HepG2 (cell line): ENCODE data around the gene HSCB. TPM values are rescaled to one million over a fixed set of nuclear protein-coding genes. Genes with fewer than 3 reads are reported as not detected.

ENCODE experiments used
- ATF7-NPFF ChIP-seq: sonication (generic); formaldehyde crosslinking; IDR thresholded peaks from 2 replicates; pipeline ENCODE4 v1.8.1; 2023; ENCODE audit warnings: mild to moderate bottlenecking, low read depth, missing genetic modification reagents, moderate library complexity
- BCL3 ChIP-seq: sonication (generic); formaldehyde crosslinking; IDR thresholded peaks from 2 replicates; pipeline ENCODE4 v1.5.1; 2020; ENCODE audit warnings: mild to moderate bottlenecking, missing genetic modification reagents, moderate library complexity
- CHD2 ChIP-seq: IDR thresholded peaks from 2 replicates; pipeline ENCODE4 v1.6.1; 2011; ENCODE audit warnings: low read depth, low read length, improper control_type of control experiment
- CREM ChIP-seq, 2 experiments: sonication (generic) in 1 of 2; formaldehyde crosslinking in 1 of 2; IDR thresholded peaks; 2 replicates each; pipeline versions ENCODE4 v1.4.0 to v1.6.1; 2016 to 2020; ENCODE audit warnings: antibody characterized with exemption in 1 of 2, mild to moderate bottlenecking in 1 of 2, missing genetic modification reagents in 1 of 2
- ELF4 ChIP-seq: sonication (generic); formaldehyde crosslinking; IDR thresholded peaks from 2 replicates; pipeline ENCODE4 v1.5.0; 2020; ENCODE audit warnings: missing genetic modification reagents, mild to moderate bottlenecking, moderate library complexity, borderline replicate concordance
- NFYC ChIP-seq: IDR thresholded peaks from 2 replicates; pipeline ENCODE4 v1.6.1; 2016; ENCODE audit warnings: missing genetic modification reagents, missing compliant biosample characterization
- ZBTB39 ChIP-seq: sonication (generic); formaldehyde crosslinking; IDR thresholded peaks from 2 replicates; pipeline ENCODE4 v1.5.0; 2020; ENCODE audit warnings: missing genetic modification reagents
- ZMYM4 ChIP-seq: sonication (generic); formaldehyde crosslinking; IDR thresholded peaks from 2 replicates; pipeline ENCODE4 v1.8.1; 2023; ENCODE audit warnings: mild to moderate bottlenecking, missing genetic modification reagents
- ZNF20 ChIP-seq: sonication (generic); formaldehyde crosslinking; IDR thresholded peaks from 2 replicates; pipeline ENCODE4 v1.4.0; 2020; ENCODE audit warnings: mild to moderate bottlenecking, moderate library complexity, missing genetic modification reagents
- ZNF558 ChIP-seq: sonication (generic); formaldehyde crosslinking; IDR thresholded peaks from 2 replicates; pipeline ENCODE4 v1.9.0; 2022; ENCODE audit warnings: mild to moderate bottlenecking, missing genetic modification reagents, borderline replicate concordance
- ZNF570 ChIP-seq: sonication (generic); formaldehyde crosslinking; IDR thresholded peaks from 2 replicates; pipeline ENCODE4 v1.4.0; 2020; ENCODE audit warnings: mild to moderate bottlenecking, missing genetic modification reagents, borderline replicate concordance
- polyA plus RNA-seq, 8 experiments: library from polyadenylated mRNA; depleted of rRNA in 3 of 8; stranded (reverse) in 7 of 8; unstranded in 1 of 8; fragments of >200 nt; fragmentation: Illumina TruSeq in 4 of 8; extraction: Trizol in 4 of 8; gene quantifications; 2 replicates each; pipeline versions ENCODE4 v1.2.1 to v1.2.3, GENCODE V29; 2011 to 2016; ENCODE audit warnings: low read depth in 4 of 8, missing spikeins in 1 of 8, mixed read lengths in 1 of 8; ENCODE audit not compliant: insufficient read depth in 1 of 8
- total RNA-seq, 5 experiments: library from RNA; depleted of rRNA; stranded (reverse); fragments of >200 nt; fragmentation: Illumina TruSeq; extraction: Trizol; gene quantifications; 2 replicates each; pipeline ENCODE4 v1.2.3, GENCODE V29; 2016; ENCODE audit warnings: low read depth in 1 of 5
- TF ChIP-seq, protein P1 (sequence below): sonication (generic); formaldehyde crosslinking; IDR thresholded peaks from 2 replicates; pipeline ENCODE4 v1.4.0; 2020; ENCODE audit warnings: mild to moderate bottlenecking, missing genetic modification reagents, borderline replicate concordance
- TF ChIP-seq, protein P2 (sequence below): sonication (generic); formaldehyde crosslinking; IDR thresholded peaks from 2 replicates; pipeline ENCODE4 v1.5.1; 2020; ENCODE audit warnings: mild to moderate bottlenecking, missing genetic modification reagents, borderline replicate concordance
- TF ChIP-seq, protein P3 (sequence below): sonication (generic); formaldehyde crosslinking; conservative IDR thresholded peaks from 2 replicates; pipeline ENCODE4 v1.8.0; 2022; ENCODE audit warnings: mild to moderate bottlenecking, moderate library complexity, missing genetic modification reagents

Gene HSCB
- total and polyA plus RNA-seq, 2 of the 13 experiments (the other 11 are each of a cell fraction or from before 2014, with no cell fraction given), result 15.4 to 20.9 TPM

DNA sequence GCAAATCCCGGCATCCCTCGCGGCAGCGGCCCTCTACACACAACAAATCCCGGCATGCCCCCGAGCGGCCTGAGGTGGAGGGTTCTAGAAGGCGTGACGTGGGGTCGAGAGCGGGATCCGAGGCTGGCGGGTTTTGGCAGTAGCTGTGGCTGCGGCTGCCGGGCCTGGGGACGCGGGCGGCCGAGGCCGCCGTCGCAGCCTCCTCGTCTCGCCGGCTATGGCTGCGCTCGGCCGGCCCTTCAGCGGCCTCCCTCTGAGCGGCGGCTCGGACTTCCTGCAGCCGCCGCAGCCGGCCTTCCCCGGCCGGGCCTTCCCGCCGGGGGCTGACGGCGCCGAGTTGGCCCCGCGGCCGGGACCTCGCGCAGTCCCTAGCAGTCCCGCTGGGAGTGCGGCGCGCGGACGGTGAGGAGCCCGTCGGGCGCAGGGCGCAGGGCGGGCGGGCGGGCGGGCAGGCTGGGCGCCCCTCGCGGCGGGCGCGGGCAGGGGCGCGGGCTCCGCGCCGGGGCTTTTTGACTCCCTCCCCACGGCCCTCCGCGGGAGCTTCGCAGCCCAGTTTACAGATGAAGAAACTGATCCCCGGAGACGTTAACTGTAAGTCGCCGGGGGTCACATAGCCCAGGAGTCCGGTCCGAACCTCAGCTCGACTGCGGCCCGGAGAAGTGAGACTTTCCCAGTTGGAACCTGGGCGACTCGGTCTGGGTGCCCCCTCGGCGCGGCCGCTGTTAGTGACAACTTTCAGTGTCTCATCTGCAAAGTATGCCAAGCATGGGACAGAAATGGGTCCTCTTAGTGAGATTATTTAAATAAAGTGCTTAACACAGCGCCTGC is 31.0 kb downstream of the HSCB start, which contains the start of gene CCDC117 (continued):
- no peak for TF ChIP-seq BCL3 (CRISPR knock-in tag)
- TF ChIP-seq ZBTB39 (CRISPR knock-in tag), result no peak
- TF ChIP-seq ZNF20 (CRISPR knock-in tag), result no peak
- peak; percentile 90 for TF ChIP-seq CREM (IDR thresholded peaks at IDR 0.05)
- no peak for TF ChIP-seq CREM (CRISPR knock-in tag; IDR thresholded peaks at IDR 0.05)
- no peak; the same call in 1 of the 2 replicates for TF ChIP-seq ZNF570 (CRISPR knock-in tag)
- peak; percentile 81 for TF ChIP-seq ZMYM4 (CRISPR knock-in tag)
- TF ChIP-seq CHD2, result peak; percentile 41; the same call in 1 of the 2 replicates
- peak; percentile 57; the same call in 1 of the 2 replicates for TF ChIP-seq NFYC (CRISPR knock-in tag)
- TF ChIP-seq, protein P1, sequence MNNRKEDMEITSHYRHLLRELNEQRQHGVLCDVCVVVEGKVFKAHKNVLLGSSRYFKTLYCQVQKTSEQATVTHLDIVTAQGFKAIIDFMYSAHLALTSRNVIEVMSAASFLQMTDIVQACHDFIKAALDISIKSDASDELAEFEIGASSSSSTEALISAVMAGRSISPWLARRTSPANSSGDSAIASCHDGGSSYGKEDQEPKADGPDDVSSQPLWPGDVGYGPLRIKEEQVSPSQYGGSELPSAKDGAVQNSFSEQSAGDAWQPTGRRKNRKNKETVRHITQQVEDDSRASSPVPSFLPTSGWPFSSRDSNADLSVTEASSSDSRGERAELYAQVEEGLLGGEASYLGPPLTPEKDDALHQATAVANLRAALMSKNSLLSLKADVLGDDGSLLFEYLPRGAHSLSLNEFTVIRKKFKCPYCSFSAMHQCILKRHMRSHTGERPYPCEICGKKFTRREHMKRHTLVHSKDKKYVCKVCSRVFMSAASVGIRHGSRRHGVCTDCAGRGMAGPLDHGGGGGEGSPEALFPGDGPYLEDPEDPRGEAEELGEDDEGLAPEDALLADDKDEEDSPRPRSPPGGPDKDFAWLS (CRISPR knock-in tag), result no peak
- TF ChIP-seq, protein P2, sequence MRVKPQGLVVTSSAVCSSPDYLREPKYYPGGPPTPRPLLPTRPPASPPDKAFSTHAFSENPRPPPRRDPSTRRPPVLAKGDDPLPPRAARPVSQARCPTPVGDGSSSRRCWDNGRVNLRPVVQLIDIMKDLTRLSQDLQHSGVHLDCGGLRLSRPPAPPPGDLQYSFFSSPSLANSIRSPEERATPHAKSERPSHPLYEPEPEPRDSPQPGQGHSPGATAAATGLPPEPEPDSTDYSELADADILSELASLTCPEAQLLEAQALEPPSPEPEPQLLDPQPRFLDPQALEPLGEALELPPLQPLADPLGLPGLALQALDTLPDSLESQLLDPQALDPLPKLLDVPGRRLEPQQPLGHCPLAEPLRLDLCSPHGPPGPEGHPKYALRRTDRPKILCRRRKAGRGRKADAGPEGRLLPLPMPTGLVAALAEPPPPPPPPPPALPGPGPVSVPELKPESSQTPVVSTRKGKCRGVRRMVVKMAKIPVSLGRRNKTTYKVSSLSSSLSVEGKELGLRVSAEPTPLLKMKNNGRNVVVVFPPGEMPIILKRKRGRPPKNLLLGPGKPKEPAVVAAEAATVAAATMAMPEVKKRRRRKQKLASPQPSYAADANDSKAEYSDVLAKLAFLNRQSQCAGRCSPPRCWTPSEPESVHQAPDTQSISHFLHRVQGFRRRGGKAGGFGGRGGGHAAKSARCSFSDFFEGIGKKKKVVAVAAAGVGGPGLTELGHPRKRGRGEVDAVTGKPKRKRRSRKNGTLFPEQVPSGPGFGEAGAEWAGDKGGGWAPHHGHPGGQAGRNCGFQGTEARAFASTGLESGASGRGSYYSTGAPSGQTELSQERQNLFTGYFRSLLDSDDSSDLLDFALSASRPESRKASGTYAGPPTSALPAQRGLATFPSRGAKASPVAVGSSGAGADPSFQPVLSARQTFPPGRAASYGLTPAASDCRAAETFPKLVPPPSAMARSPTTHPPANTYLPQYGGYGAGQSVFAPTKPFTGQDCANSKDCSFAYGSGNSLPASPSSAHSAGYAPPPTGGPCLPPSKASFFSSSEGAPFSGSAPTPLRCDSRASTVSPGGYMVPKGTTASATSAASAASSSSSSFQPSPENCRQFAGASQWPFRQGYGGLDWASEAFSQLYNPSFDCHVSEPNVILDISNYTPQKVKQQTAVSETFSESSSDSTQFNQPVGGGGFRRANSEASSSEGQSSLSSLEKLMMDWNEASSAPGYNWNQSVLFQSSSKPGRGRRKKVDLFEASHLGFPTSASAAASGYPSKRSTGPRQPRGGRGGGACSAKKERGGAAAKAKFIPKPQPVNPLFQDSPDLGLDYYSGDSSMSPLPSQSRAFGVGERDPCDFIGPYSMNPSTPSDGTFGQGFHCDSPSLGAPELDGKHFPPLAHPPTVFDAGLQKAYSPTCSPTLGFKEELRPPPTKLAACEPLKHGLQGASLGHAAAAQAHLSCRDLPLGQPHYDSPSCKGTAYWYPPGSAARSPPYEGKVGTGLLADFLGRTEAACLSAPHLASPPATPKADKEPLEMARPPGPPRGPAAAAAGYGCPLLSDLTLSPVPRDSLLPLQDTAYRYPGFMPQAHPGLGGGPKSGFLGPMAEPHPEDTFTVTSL (CRISPR knock-in tag), result peak; percentile 56; the same call in 1 of the 2 replicates
- TF ChIP-seq, protein P3, sequence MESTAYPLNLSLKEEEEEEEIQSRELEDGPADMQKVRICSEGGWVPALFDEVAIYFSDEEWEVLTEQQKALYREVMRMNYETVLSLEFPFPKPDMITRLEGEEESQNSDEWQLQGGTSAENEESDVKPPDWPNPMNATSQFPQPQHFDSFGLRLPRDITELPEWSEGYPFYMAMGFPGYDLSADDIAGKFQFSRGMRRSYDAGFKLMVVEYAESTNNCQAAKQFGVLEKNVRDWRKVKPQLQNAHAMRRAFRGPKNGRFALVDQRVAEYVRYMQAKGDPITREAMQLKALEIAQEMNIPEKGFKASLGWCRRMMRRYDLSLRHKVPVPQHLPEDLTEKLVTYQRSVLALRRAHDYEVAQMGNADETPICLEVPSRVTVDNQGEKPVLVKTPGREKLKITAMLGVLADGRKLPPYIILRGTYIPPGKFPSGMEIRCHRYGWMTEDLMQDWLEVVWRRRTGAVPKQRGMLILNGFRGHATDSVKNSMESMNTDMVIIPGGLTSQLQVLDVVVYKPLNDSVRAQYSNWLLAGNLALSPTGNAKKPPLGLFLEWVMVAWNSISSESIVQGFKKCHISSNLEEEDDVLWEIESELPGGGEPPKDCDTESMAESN (CRISPR knock-in tag), result peak; percentile 71
- peak; percentile 75; the same call in 1 of the 2 replicates for TF ChIP-seq ZNF558
- peak; percentile 14; the same call in 1 of the 2 replicates for TF ChIP-seq ELF4 (CRISPR knock-in tag)
- TF ChIP-seq ATF7-NPFF (CRISPR knock-in tag), result peak; percentile 89; the same call in 1 of the 2 replicates
